GM23338 (cell line): ENCODE results near the gene MALSU1. TPM values are rescaled to one million over a fixed set of nuclear protein-coding genes. Genes with fewer than 3 reads are reported as not detected.

Experiments
- ATAC-seq: fragments of 200-7000 bp; cut with Tn5 transposase; 3 replicates; pipeline ENCODE4 v1.9.1; 2020
- DNase-seq: peaks from one replicate; pipeline ENCODE4 v3.0.0-alpha.2; 2015; ENCODE audit warnings: low spot score
- H2AFZ ChIP-seq: fragments of 200-600 bp; sonication (generic); 2 replicates; pipeline ENCODE4 v1.8.0; 2016; ENCODE audit warnings: antibody characterized with exemption, mild to moderate bottlenecking, moderate library complexity
- H3F3A ChIP-seq: fragments of 200-600 bp; sonication (generic); replicated peaks from 2 replicates; pipeline ENCODE4 v1.8.0; 2017; ENCODE audit warnings: antibody characterized with exemption, mixed run types, low read depth
- H3K27ac ChIP-seq: fragments of 200-600 bp; sonication (generic); 2 replicates; pipeline ENCODE4 v1.6.1; 2016; ENCODE audit warnings: low read depth
- H3K27me3 ChIP-seq: fragments of 200-600 bp; sonication (generic); 2 replicates; pipeline ENCODE4 v1.8.0; 2016; ENCODE audit warnings: mild to moderate bottlenecking, mixed run types, moderate library complexity; ENCODE audit not compliant: insufficient read depth
- H3K36me3 ChIP-seq: fragments of 200-600 bp; sonication (generic); 2 replicates; pipeline ENCODE4 v1.8.0; 2016; ENCODE audit warnings: mild to moderate bottlenecking; ENCODE audit not compliant: insufficient read depth
- H3K4me1 ChIP-seq: fragments of 200-600 bp; sonication (generic); 2 replicates; pipeline ENCODE4 v1.8.0; 2016; ENCODE audit warnings: mild to moderate bottlenecking, moderate library complexity; ENCODE audit not compliant: insufficient read depth
- H3K4me2 ChIP-seq: fragments of 200-600 bp; sonication (generic); 2 replicates; pipeline ENCODE4 v1.7.1; 2017; ENCODE audit warnings: mixed run types
- H3K4me3 ChIP-seq: fragments of 200-600 bp; sonication (generic); 2 replicates; pipeline ENCODE4 v1.6.1; 2016; ENCODE audit warnings: mixed run types
- H3K79me2 ChIP-seq: fragments of 200-600 bp; sonication (generic); replicated peaks from 2 replicates; pipeline ENCODE4 v1.8.0; 2017; ENCODE audit warnings: mild to moderate bottlenecking; ENCODE audit not compliant: insufficient read depth
- H3K9me2 ChIP-seq: fragments of 200-600 bp; sonication (generic); 2 replicates; pipeline ENCODE4 v1.8.0; 2017; ENCODE audit not compliant: insufficient read depth
- H4K20me1 ChIP-seq: fragments of 200-600 bp; sonication (generic); replicated peaks from 2 replicates; pipeline ENCODE4 v1.8.0; 2017; ENCODE audit warnings: mild to moderate bottlenecking; ENCODE audit not compliant: insufficient read depth
- H3K27ac Mint-ChIP-seq: 2 replicates; pipeline ENCODE4 v1.8.0; 2020; ENCODE audit warnings: inconsistent platforms, mild to moderate bottlenecking, moderate library complexity, mixed read lengths
- H3K27me3 Mint-ChIP-seq: 3 replicates; pipeline ENCODE4 v1.8.0; 2022; ENCODE audit warnings: low read depth, mild to moderate bottlenecking, moderate library complexity, mixed read lengths, inconsistent platforms; ENCODE audit not compliant: insufficient read depth, poor library complexity
- H3K36me3 Mint-ChIP-seq: 3 replicates; pipeline ENCODE4 v1.8.0; 2021; ENCODE audit warnings: low read depth, mild to moderate bottlenecking, inconsistent platforms, moderate library complexity, mixed read lengths
- H3K4me1 Mint-ChIP-seq: 3 replicates; pipeline ENCODE4 v1.8.0; 2020; ENCODE audit warnings: mild to moderate bottlenecking, inconsistent platforms, mixed read lengths
- H3K4me3 Mint-ChIP-seq: 3 replicates; pipeline ENCODE4 v1.8.0; 2021; ENCODE audit warnings: moderate library complexity, mild to moderate bottlenecking, inconsistent platforms, mixed read lengths
- H3K9me3 Mint-ChIP-seq: 3 replicates; pipeline ENCODE4 v1.8.0; 2020; ENCODE audit warnings: moderate library complexity, mild to moderate bottlenecking, inconsistent platforms, mixed read lengths
- CREB1 ChIP-seq: fragments of 250-450 bp; sonication (Bioruptor Pico); IDR thresholded peaks from 2 replicates; pipeline ENCODE4 v1.5.0; 2020; ENCODE audit warnings: low read depth, mild to moderate bottlenecking, moderate library complexity
- EZH2 ChIP-seq: fragments of 200-600 bp; sonication (generic); IDR thresholded peaks from one replicate; pipeline ENCODE4 v1.8.0; 2017; ENCODE audit warnings: antibody characterized with exemption, mild to moderate bottlenecking, low read depth; ENCODE audit not compliant: unreplicated experiment
- JUNB ChIP-seq: IDR thresholded peaks from one replicate; pipeline ENCODE4 v1.6.1; 2016; ENCODE audit warnings: antibody characterized with exemption; ENCODE audit not compliant: unreplicated experiment
- NANOG ChIP-seq: IDR thresholded peaks from 2 replicates; pipeline ENCODE4 v1.6.1; 2016; ENCODE audit warnings: antibody characterized with exemption, borderline replicate concordance
- POLR2AphosphoS5 ChIP-seq: IDR thresholded peaks from 2 replicates; pipeline ENCODE4 v1.6.1; 2016; ENCODE audit warnings: antibody characterized with exemption, low read depth
- STAT1 ChIP-seq: IDR thresholded peaks from one replicate; pipeline ENCODE4 v1.6.1; 2016; ENCODE audit warnings: antibody characterized with exemption; ENCODE audit not compliant: unreplicated experiment
- ZNF114 ChIP-seq: fragments of 250-450 bp; sonication (Bioruptor Pico); IDR thresholded peaks from 2 replicates; pipeline ENCODE4 v1.5.0; 2020; ENCODE audit warnings: mild to moderate bottlenecking, moderate library complexity
- ZNF331 ChIP-seq: fragments of 250-450 bp; sonication (Bioruptor Pico); IDR thresholded peaks from 2 replicates; pipeline ENCODE4 v1.5.0; 2020; ENCODE audit warnings: low read depth, mild to moderate bottlenecking, moderate library complexity
- polyA plus RNA-seq: library from polyadenylated mRNA; unstranded; fragments of >200 nt; fragmentation: Nextera tagmentation; extraction: Ambion mirVana; gene quantifications from 2 replicates; pipeline ENCODE4 v1.2.1, GENCODE V29; 2016
- total RNA-seq: library from RNA; depleted of rRNA; stranded (reverse); fragments of >200 nt; shearing (Covaris generic); gene quantifications from 2 replicates; pipeline ENCODE4 v1.2.3, GENCODE V29; 2014
- TF ChIP-seq, protein P1 (sequence below): fragments of 250-450 bp; sonication (Bioruptor Pico); IDR thresholded peaks from 2 replicates; pipeline ENCODE4 v1.5.0; 2020; ENCODE audit warnings: mild to moderate bottlenecking, moderate library complexity
- TF ChIP-seq, protein P2 (sequence below): IDR thresholded peaks from 2 replicates; pipeline ENCODE4 v1.6.1; 2016; ENCODE audit warnings: antibody characterized with exemption

Gene MALSU1
- total and polyA plus RNA-seq, 2 experiments from 2014 or later, result 96.8 to 209 TPM

DNA sequence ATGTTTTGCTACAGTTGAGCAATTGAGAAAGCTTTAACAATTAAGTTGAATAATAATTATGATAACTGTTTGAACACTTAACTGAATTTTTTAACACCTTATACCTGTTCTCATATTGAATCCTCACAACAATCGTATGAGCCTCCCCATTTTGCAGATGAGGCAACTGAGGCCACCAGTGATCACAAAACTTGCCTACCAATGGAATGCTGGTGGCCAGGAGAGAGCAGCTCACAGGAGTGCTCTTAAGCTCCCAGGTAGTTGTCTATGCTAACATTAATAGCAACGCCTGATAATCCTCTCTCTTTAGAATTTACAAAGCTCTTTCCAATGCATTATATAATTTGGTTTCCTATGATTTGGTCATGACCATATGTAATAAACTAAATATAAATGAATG is 31.0 kb upstream of the MALSU1 start (continued):
- TF ChIP-seq, protein P1, sequence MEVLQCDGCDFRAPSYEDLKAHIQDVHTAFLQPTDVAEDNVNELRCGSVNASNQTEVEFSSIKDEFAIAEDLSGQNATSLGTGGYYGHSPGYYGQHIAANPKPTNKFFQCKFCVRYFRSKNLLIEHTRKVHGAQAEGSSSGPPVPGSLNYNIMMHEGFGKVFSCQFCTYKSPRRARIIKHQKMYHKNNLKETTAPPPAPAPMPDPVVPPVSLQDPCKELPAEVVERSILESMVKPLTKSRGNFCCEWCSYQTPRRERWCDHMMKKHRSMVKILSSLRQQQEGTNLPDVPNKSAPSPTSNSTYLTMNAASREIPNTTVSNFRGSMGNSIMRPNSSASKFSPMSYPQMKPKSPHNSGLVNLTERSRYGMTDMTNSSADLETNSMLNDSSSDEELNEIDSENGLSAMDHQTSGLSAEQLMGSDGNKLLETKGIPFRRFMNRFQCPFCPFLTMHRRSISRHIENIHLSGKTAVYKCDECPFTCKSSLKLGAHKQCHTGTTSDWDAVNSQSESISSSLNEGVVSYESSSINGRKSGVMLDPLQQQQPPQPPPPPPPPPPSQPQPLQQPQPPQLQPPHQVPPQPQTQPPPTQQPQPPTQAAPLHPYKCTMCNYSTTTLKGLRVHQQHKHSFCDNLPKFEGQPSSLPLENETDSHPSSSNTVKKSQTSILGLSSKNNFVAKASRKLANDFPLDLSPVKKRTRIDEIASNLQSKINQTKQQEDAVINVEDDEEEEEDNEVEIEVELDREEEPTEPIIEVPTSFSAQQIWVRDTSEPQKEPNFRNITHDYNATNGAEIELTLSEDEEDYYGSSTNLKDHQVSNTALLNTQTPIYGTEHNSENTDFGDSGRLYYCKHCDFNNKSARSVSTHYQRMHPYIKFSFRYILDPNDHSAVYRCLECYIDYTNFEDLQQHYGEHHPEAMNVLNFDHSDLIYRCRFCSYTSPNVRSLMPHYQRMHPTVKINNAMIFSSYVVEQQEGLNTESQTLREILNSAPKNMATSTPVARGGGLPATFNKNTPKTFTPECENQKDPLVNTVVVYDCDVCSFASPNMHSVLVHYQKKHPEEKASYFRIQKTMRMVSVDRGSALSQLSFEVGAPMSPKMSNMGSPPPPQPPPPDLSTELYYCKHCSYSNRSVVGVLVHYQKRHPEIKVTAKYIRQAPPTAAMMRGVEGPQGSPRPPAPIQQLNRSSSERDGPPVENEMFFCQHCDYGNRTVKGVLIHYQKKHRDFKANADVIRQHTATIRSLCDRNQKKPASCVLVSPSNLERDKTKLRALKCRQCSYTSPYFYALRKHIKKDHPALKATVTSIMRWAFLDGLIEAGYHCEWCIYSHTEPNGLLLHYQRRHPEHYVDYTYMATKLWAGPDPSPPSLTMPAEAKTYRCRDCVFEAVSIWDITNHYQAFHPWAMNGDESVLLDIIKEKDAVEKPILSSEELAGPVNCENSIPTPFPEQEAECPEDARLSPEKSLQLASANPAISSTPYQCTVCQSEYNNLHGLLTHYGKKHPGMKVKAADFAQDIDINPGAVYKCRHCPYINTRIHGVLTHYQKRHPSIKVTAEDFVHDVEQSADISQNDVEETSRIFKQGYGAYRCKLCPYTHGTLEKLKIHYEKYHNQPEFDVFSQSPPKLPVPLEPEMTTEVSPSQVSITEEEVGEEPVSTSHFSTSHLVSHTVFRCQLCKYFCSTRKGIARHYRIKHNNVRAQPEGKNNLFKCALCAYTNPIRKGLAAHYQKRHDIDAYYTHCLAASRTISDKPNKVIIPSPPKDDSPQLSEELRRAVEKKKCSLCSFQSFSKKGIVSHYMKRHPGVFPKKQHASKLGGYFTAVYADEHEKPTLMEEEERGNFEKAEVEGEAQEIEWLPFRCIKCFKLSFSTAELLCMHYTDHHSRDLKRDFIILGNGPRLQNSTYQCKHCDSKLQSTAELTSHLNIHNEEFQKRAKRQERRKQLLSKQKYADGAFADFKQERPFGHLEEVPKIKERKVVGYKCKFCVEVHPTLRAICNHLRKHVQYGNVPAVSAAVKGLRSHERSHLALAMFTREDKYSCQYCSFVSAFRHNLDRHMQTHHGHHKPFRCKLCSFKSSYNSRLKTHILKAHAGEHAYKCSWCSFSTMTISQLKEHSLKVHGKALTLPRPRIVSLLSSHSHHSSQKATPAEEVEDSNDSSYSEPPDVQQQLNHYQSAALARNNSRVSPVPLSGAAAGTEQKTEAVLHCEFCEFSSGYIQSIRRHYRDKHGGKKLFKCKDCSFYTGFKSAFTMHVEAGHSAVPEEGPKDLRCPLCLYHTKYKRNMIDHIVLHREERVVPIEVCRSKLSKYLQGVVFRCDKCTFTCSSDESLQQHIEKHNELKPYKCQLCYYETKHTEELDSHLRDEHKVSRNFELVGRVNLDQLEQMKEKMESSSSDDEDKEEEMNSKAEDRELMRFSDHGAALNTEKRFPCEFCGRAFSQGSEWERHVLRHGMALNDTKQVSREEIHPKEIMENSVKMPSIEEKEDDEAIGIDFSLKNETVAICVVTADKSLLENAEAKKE (CRISPR knock-in tag), result no peak

DNA sequence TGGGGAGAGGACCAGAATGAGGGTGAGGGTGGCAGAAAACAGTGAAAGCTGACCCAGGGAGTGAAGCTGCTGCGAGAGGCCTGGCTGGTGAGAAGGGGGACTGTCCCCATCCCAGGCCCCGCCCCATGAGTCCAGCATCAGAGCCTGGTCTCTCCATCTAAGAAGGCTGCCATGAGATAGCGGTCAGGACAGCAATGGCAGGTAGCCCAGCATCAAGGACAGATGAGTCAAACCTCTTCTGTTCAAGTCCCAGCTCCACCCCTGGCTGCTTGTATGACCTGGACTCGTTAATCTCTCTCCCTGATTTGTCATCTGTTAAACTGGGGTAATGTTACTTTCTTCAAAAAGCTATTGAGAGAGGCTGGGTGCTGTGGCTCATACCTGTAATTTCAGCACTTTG is 30.4 kb upstream of the MALSU1 start:
- Histone ChIP-seq H3K27me3 (no peaks in the 10 kb centered on the region), H2AFZ (no peak overlapping the region), H3K79me2 (no peaks in the 10 kb centered on the region), H3K36me3 (no peaks in the 10 kb centered on the region), H3K9me2 (no peaks in the 10 kb centered on the region), H3K27ac (no peak overlapping the region), H3K4me1 (no peaks in the 10 kb centered on the region), H3K4me2 (no peak overlapping the region), H3K4me3 (no peak overlapping the region), H4K20me1 (no peaks in the 10 kb centered on the region), H3F3A (no peaks in the 10 kb centered on the region)
- Mint-ChIP-seq H3K4me1 (peaks cover 11% of the 10 kb centered on the region), H3K4me3 (no peak overlapping the region), H3K27ac (no peak overlapping the region), H3K9me3 (no peaks in the 10 kb centered on the region), H3K27me3 (peaks cover 3% of the 10 kb centered on the region), H3K36me3 (no peaks in the 10 kb centered on the region)
- DNase-seq (no peak), ATAC-seq (no peak)
- TF ChIP-seq, protein P1 (CRISPR knock-in tag), result no peak
- TF ChIP-seq JUNB (no peak), ZNF114 (no peak), POLR2AphosphoS5 (no peak), STAT1 (no peak), ZNF331 (no peak), NANOG (no peak), EZH2 (no peak), CREB1 (CRISPR knock-in tag) (no peak)
- TF ChIP-seq, protein P2, sequence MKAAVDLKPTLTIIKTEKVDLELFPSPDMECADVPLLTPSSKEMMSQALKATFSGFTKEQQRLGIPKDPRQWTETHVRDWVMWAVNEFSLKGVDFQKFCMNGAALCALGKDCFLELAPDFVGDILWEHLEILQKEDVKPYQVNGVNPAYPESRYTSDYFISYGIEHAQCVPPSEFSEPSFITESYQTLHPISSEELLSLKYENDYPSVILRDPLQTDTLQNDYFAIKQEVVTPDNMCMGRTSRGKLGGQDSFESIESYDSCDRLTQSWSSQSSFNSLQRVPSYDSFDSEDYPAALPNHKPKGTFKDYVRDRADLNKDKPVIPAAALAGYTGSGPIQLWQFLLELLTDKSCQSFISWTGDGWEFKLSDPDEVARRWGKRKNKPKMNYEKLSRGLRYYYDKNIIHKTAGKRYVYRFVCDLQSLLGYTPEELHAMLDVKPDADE, result no peak
